ENCODE data around the gene PPM1F.

Gene PPM1F

DNA sequence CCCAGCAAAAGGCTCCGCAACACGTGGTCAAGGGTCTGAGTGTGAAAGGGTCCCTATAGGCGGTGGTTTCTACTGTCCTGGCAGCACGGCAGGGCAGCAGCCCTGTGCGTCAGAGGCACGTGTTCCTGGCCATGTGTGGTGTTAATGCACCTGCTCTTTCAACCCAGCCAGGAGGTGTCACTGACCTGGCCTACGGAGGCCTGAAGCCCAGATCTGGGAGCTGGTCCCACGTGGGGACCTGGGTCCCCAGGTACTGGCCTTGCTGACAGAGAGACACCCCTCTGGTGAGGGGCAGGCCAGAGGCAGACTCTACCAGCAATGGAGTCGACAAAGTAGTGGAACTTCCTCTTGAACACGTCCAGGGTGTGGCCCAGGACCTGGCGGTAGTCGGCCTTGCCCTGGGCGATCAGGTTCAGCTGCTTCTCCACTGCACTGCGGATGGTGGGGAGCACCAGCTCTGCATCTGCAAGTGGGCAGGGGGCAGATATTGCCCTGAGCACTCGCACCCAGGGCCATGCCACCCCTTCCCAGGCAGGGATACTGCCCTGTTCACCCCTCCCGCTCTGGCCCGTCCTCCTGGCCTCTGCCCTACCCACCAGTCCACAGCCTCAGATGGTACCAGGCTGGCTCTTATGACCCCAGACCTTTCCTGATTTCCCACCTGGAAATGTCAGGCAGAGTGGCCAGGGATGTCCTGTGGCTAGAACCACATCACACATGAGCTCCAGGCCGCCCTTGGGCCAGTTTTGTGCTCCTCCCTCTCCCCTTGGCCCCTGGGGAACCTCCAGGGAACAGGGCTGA is 6.8 kb upstream of the PPM1F start:
- Histone ChIP-seq H3K4me3 (ENCODE audit: low read length) (no peak overlapping the region), H3K27me3 (ENCODE audit: low read depth, low read length) (no peaks in the 10 kb centered on the region), H3K79me2 (ENCODE audit: low read length) (no peaks in the 10 kb centered on the region), H3K27ac (ENCODE audit: low read length) (no peak overlapping the region), H3K9ac (ENCODE audit: low read length) (no peak overlapping the region), H3K9me3 (ENCODE audit: insufficient read depth, low read length) (no peaks in the 10 kb centered on the region), H3K4me1 (ENCODE audit: low read length) (no peaks in the 10 kb centered on the region), H4K20me1 (ENCODE audit: insufficient read depth, low read length) (no peaks in the 10 kb centered on the region), H3K36me3 (replicated peaks; ENCODE audit: low read depth, low read length) (peaks cover 29% of the 10 kb centered on the region), H3K4me2 (ENCODE audit: low read length) (no peak overlapping the region), H2AFZ (ENCODE audit: low read depth, low read length) (no peak overlapping the region)
- TF ChIP-seq EZH2phosphoT487 (IDR thresholded peaks at IDR 0.05; ENCODE audit: low read depth): no peak
- TF ChIP-seq, protein P1, sequence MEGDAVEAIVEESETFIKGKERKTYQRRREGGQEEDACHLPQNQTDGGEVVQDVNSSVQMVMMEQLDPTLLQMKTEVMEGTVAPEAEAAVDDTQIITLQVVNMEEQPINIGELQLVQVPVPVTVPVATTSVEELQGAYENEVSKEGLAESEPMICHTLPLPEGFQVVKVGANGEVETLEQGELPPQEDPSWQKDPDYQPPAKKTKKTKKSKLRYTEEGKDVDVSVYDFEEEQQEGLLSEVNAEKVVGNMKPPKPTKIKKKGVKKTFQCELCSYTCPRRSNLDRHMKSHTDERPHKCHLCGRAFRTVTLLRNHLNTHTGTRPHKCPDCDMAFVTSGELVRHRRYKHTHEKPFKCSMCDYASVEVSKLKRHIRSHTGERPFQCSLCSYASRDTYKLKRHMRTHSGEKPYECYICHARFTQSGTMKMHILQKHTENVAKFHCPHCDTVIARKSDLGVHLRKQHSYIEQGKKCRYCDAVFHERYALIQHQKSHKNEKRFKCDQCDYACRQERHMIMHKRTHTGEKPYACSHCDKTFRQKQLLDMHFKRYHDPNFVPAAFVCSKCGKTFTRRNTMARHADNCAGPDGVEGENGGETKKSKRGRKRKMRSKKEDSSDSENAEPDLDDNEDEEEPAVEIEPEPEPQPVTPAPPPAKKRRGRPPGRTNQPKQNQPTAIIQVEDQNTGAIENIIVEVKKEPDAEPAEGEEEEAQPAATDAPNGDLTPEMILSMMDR (IDR thresholded peaks at IDR 0.05; ENCODE audit: low read depth, low read length): no peak

DNA sequence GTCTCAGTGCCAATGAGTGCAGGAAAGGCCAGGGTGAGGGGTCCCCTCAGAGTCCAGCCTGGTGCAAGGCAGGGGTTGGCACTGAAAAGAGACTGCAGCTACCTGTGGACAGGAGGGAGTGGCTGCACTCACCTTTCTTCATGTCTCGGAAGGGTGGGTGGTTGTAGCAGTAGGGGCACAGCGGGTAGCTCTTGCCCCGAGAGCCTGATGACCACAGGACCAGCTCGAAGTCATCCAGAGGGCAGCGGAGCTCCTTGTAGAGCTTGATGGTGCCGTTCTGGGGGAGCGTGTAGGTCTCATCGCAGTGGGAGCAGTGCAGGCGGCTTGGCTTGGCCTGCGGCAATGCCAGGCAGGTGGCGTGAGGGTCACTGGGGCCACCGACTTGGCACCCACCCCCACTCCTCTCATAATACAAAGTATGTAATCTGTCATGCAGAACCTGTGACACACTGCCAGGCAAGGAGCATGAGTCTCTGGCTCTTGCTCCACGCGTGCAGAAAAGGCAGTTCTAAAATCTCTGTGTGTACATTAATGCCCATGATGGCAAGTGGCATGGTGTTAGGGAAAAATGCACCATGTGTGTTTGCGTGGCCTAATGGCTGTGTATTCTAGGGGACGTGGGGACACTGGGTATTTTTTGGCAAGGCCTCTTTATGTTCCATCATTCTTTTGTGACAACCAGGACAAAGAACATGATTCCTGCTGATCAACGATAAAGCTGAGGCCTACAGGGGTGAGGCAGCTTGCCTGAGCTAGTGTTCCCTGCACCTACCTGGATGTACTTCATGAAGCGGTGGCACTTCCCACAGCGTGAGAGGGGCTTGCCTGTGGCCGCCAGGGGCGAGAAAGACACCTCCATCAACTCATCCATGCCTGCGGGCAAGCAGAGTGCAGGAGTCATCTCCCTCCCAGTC is 6.0 kb upstream of the PPM1F start:
- Histone ChIP-seq H3K27me3 (ENCODE audit: low read depth, low read length) (no peaks in the 10 kb centered on the region), H3K27ac (ENCODE audit: low read length) (no peak overlapping the region), H3K4me1 (ENCODE audit: low read length) (no peaks in the 10 kb centered on the region), H2AFZ (ENCODE audit: low read depth, low read length) (no peak overlapping the region), H3K9ac (ENCODE audit: low read length) (no peak overlapping the region), H3K79me2 (ENCODE audit: low read length) (no peaks in the 10 kb centered on the region), H4K20me1 (ENCODE audit: insufficient read depth, low read length) (no peaks in the 10 kb centered on the region), H3K9me3 (ENCODE audit: insufficient read depth, low read length) (no peaks in the 10 kb centered on the region), H3K4me3 (ENCODE audit: low read length) (no peak overlapping the region), H3K36me3 (replicated peaks; ENCODE audit: low read depth, low read length) (peaks cover 20% of the 10 kb centered on the region), H3K4me2 (ENCODE audit: low read length) (no peak overlapping the region)
- TF ChIP-seq, protein P1 (IDR thresholded peaks at IDR 0.05; ENCODE audit: low read depth, low read length): no peak
- TF ChIP-seq EZH2phosphoT487 (IDR thresholded peaks at IDR 0.05; ENCODE audit: low read depth): no peak

DNA sequence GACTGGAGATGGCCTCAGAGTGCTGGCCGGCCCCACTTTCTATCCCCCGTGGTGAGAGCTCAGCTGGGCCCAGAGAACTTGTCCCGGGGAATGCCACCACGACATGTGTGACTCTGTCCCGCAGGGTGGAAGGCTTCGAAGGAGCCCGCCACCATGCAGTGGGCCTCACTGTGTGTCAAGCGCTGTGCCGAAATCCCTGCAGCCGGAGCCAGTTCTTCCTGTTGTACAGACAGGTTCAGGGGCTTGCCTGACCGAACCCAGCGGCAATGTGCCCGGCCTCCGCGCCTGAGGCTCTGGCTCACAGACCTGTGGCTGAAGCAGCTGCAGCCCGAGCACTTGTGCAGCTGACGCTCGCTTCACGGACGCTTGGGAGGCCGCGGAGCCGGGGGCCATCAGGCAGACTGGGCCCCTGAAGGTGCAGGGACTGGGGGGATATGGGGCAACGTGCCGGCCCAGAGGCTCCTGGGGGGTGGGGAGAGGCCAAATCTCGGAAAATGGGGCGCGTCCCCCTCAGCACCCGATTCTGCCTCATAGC is 650 bp downstream of the PPM1F start:
- no peak for TF ChIP-seq EZH2phosphoT487 (IDR thresholded peaks at IDR 0.05; ENCODE audit: low read depth)
- TF ChIP-seq, protein P1 (IDR thresholded peaks at IDR 0.05; ENCODE audit: low read depth, low read length): no peak
- 0 out of 2 replicates have a peak, but pooled peaks cover 3% of the 10 kb centered on the region for H4K20me1 ChIP-seq (ENCODE audit: insufficient read depth, low read length)
- no peaks in the 10 kb centered on the region for H3K9me3 ChIP-seq (ENCODE audit: insufficient read depth, low read length)
- no peaks in the 10 kb centered on the region for H3K27me3 ChIP-seq (ENCODE audit: low read depth, low read length)
- H3K4me3 ChIP-seq (ENCODE audit: low read length): peak overlapping the region; percentile 96
- peaks cover 5% of the 10 kb centered on the region; the same call in 1 of the 2 replicates for H3K4me1 ChIP-seq (ENCODE audit: low read length)
- H2AFZ ChIP-seq (ENCODE audit: low read depth, low read length): no peak overlapping the region
- H3K27ac ChIP-seq (ENCODE audit: low read length): no peak overlapping the region
- H3K36me3 ChIP-seq (replicated peaks; ENCODE audit: low read depth, low read length): no peaks in the 10 kb centered on the region
- H3K79me2 ChIP-seq (ENCODE audit: low read length): peaks cover 6% of the 10 kb centered on the region; the same call in 1 of the 2 replicates
- peak overlapping the region; percentile 86 for H3K4me2 ChIP-seq (ENCODE audit: low read length)
- peak overlapping the region; percentile 87 for H3K9ac ChIP-seq (ENCODE audit: low read length)

Measured in OCI-LY3 (cell line).